GM23338 (cell line): ENCODE results near the gene PALMD. TPM values are rescaled to one million over a fixed set of nuclear protein-coding genes. Genes with fewer than 3 reads are reported as not detected.

ENCODE experiments used
- ATAC-seq: fragments of 200-7000 bp; cut with Tn5 transposase; 3 replicates; pipeline ENCODE4 v1.9.1; 2020
- DNase-seq: peaks from one replicate; pipeline ENCODE4 v3.0.0-alpha.2; 2015; ENCODE audit warnings: low spot score
- H2AFZ ChIP-seq: fragments of 200-600 bp; sonication (generic); 2 replicates; pipeline ENCODE4 v1.8.0; 2016; ENCODE audit warnings: antibody characterized with exemption, mild to moderate bottlenecking, moderate library complexity
- H3F3A ChIP-seq: fragments of 200-600 bp; sonication (generic); replicated peaks from 2 replicates; pipeline ENCODE4 v1.8.0; 2017; ENCODE audit warnings: antibody characterized with exemption, mixed run types, low read depth
- H3K27ac ChIP-seq: fragments of 200-600 bp; sonication (generic); 2 replicates; pipeline ENCODE4 v1.6.1; 2016; ENCODE audit warnings: low read depth
- H3K27me3 ChIP-seq: fragments of 200-600 bp; sonication (generic); 2 replicates; pipeline ENCODE4 v1.8.0; 2016; ENCODE audit warnings: mild to moderate bottlenecking, mixed run types, moderate library complexity; ENCODE audit not compliant: insufficient read depth
- H3K36me3 ChIP-seq: fragments of 200-600 bp; sonication (generic); 2 replicates; pipeline ENCODE4 v1.8.0; 2016; ENCODE audit warnings: mild to moderate bottlenecking; ENCODE audit not compliant: insufficient read depth
- H3K4me1 ChIP-seq: fragments of 200-600 bp; sonication (generic); 2 replicates; pipeline ENCODE4 v1.8.0; 2016; ENCODE audit warnings: mild to moderate bottlenecking, moderate library complexity; ENCODE audit not compliant: insufficient read depth
- H3K4me2 ChIP-seq: fragments of 200-600 bp; sonication (generic); 2 replicates; pipeline ENCODE4 v1.7.1; 2017; ENCODE audit warnings: mixed run types
- H3K4me3 ChIP-seq: fragments of 200-600 bp; sonication (generic); 2 replicates; pipeline ENCODE4 v1.6.1; 2016; ENCODE audit warnings: mixed run types
- H3K79me2 ChIP-seq: fragments of 200-600 bp; sonication (generic); replicated peaks from 2 replicates; pipeline ENCODE4 v1.8.0; 2017; ENCODE audit warnings: mild to moderate bottlenecking; ENCODE audit not compliant: insufficient read depth
- H3K9me2 ChIP-seq: fragments of 200-600 bp; sonication (generic); 2 replicates; pipeline ENCODE4 v1.8.0; 2017; ENCODE audit not compliant: insufficient read depth
- H4K20me1 ChIP-seq: fragments of 200-600 bp; sonication (generic); replicated peaks from 2 replicates; pipeline ENCODE4 v1.8.0; 2017; ENCODE audit warnings: mild to moderate bottlenecking; ENCODE audit not compliant: insufficient read depth
- H3K27ac Mint-ChIP-seq: 2 replicates; pipeline ENCODE4 v1.8.0; 2020; ENCODE audit warnings: inconsistent platforms, mild to moderate bottlenecking, moderate library complexity, mixed read lengths
- H3K27me3 Mint-ChIP-seq: 3 replicates; pipeline ENCODE4 v1.8.0; 2022; ENCODE audit warnings: low read depth, mild to moderate bottlenecking, moderate library complexity, mixed read lengths, inconsistent platforms; ENCODE audit not compliant: insufficient read depth, poor library complexity
- H3K36me3 Mint-ChIP-seq: 3 replicates; pipeline ENCODE4 v1.8.0; 2021; ENCODE audit warnings: low read depth, mild to moderate bottlenecking, inconsistent platforms, moderate library complexity, mixed read lengths
- H3K4me1 Mint-ChIP-seq: 3 replicates; pipeline ENCODE4 v1.8.0; 2020; ENCODE audit warnings: mild to moderate bottlenecking, inconsistent platforms, mixed read lengths
- H3K4me3 Mint-ChIP-seq: 3 replicates; pipeline ENCODE4 v1.8.0; 2021; ENCODE audit warnings: moderate library complexity, mild to moderate bottlenecking, inconsistent platforms, mixed read lengths
- H3K9me3 Mint-ChIP-seq: 3 replicates; pipeline ENCODE4 v1.8.0; 2020; ENCODE audit warnings: moderate library complexity, mild to moderate bottlenecking, inconsistent platforms, mixed read lengths
- CREB1 ChIP-seq: fragments of 250-450 bp; sonication (Bioruptor Pico); IDR thresholded peaks from 2 replicates; pipeline ENCODE4 v1.5.0; 2020; ENCODE audit warnings: low read depth, mild to moderate bottlenecking, moderate library complexity
- ETS1 ChIP-seq: IDR thresholded peaks from 2 replicates; pipeline ENCODE4 v1.6.1; 2016; ENCODE audit warnings: antibody characterized with exemption
- EZH2phosphoT487 ChIP-seq: fragments of 200-600 bp; sonication (generic); IDR thresholded peaks from one replicate; pipeline ENCODE4 v1.8.1; 2018; ENCODE audit warnings: antibody characterized with exemption; ENCODE audit not compliant: unreplicated experiment
- NANOG ChIP-seq: IDR thresholded peaks from 2 replicates; pipeline ENCODE4 v1.6.1; 2016; ENCODE audit warnings: antibody characterized with exemption, borderline replicate concordance
- POLR2AphosphoS5 ChIP-seq: IDR thresholded peaks from 2 replicates; pipeline ENCODE4 v1.6.1; 2016; ENCODE audit warnings: antibody characterized with exemption, low read depth
- STAT1 ChIP-seq: IDR thresholded peaks from one replicate; pipeline ENCODE4 v1.6.1; 2016; ENCODE audit warnings: antibody characterized with exemption; ENCODE audit not compliant: unreplicated experiment
- ZNF114 ChIP-seq: fragments of 250-450 bp; sonication (Bioruptor Pico); IDR thresholded peaks from 2 replicates; pipeline ENCODE4 v1.5.0; 2020; ENCODE audit warnings: mild to moderate bottlenecking, moderate library complexity
- ZNF331 ChIP-seq: fragments of 250-450 bp; sonication (Bioruptor Pico); IDR thresholded peaks from 2 replicates; pipeline ENCODE4 v1.5.0; 2020; ENCODE audit warnings: low read depth, mild to moderate bottlenecking, moderate library complexity
- ZNF462 ChIP-seq: fragments of 250-450 bp; sonication (Bioruptor Pico); IDR thresholded peaks from 2 replicates; pipeline ENCODE4 v1.5.0; 2020; ENCODE audit warnings: mild to moderate bottlenecking, moderate library complexity
- polyA plus RNA-seq: library from polyadenylated mRNA; unstranded; fragments of >200 nt; fragmentation: Nextera tagmentation; extraction: Ambion mirVana; gene quantifications from 2 replicates; pipeline ENCODE4 v1.2.1, GENCODE V29; 2016
- total RNA-seq: library from RNA; depleted of rRNA; stranded (reverse); fragments of >200 nt; shearing (Covaris generic); gene quantifications from 2 replicates; pipeline ENCODE4 v1.2.3, GENCODE V29; 2014

Gene PALMD
- total and polyA plus RNA-seq, 2 experiments from 2014 or later = not detected

- no peak for TF ChIP-seq ZNF462
Observed at GRCh38 chr1:99650773-99651437, 5.0 kb downstream of the PALMD start (continued).

- H3K9me2 ChIP-seq = no peaks in the 10 kb centered on the region
- H3K4me2 ChIP-seq = no peak overlapping the region
- no peak overlapping the region for H3K27ac ChIP-seq
- no peak for TF ChIP-seq NANOG
- no peak for TF ChIP-seq ZNF331 (CRISPR knock-in tag)
- no peak for TF ChIP-seq EZH2phosphoT487
- TF ChIP-seq ETS1 = no peak
- no peak for TF ChIP-seq ZNF114 (CRISPR knock-in tag)
- no peak for TF ChIP-seq ZNF462
- TF ChIP-seq POLR2AphosphoS5 = no peak
- TF ChIP-seq CREB1 = no peak
- no peak for TF ChIP-seq STAT1
Observed at GRCh38 chr1:99652881-99653281, 7.0 kb downstream of the PALMD start.

More at GRCh38 chr1:99652881-99653281, 7.0 kb downstream of the PALMD start:
- H3K27me3 Mint-ChIP-seq = peaks cover 4% of the 10 kb centered on the region
- no peaks in the 10 kb centered on the region for H3K9me3 Mint-ChIP-seq
- H3K4me3 ChIP-seq = no peak overlapping the region
- ATAC-seq (peak; percentile 60), DNase-seq (peak; percentile 50)
- H3K4me3 Mint-ChIP-seq = no peak overlapping the region
- peaks cover 4% of the 10 kb centered on the region; the same call in 1 of the 2 replicates for H3K4me1 ChIP-seq
- H3F3A ChIP-seq = no peaks in the 10 kb centered on the region
- no peaks in the 10 kb centered on the region for H3K79me2 ChIP-seq
- H3K27ac Mint-ChIP-seq = no peak overlapping the region
- H2AFZ ChIP-seq = 0 out of 2 replicates have a peak overlapping the region, but pooled peaks have one; percentile 0
- H3K36me3 ChIP-seq = no peaks in the 10 kb centered on the region
- H3K36me3 Mint-ChIP-seq = no peaks in the 10 kb centered on the region
- peaks cover 27% of the 10 kb centered on the region for H3K4me1 Mint-ChIP-seq
- no peaks in the 10 kb centered on the region for H4K20me1 ChIP-seq
- H3K27me3 ChIP-seq = no peaks in the 10 kb centered on the region
